NCI-H460 (cell line): Measurements from ENCODE around the gene ROR2. TPM values are rescaled to one million over a fixed set of nuclear protein-coding genes. Genes with fewer than 3 reads are reported as not detected.
"Not testable (repeated sequence)": the region's sequence is repeated elsewhere in the genome, so short reads cannot be mapped to it uniquely, and the experiment has no call there.

ENCODE experiments used
- DNase-seq: peaks from one replicate; pipeline ENCODE4 v3.0.0-alpha.2; 2016; ENCODE audit warnings: low read depth; ENCODE audit errors: extremely low read depth
- total RNA-seq: library from RNA; depleted of rRNA; stranded (reverse); fragments of >200 nt; shearing (Covaris generic); gene quantifications from 2 replicates; pipeline ENCODE4 v1.2.3, GENCODE V29; 2014

Gene ROR2
- total RNA-seq, 1 experiment from 2014 or later, result 0.10 TPM

DNA sequence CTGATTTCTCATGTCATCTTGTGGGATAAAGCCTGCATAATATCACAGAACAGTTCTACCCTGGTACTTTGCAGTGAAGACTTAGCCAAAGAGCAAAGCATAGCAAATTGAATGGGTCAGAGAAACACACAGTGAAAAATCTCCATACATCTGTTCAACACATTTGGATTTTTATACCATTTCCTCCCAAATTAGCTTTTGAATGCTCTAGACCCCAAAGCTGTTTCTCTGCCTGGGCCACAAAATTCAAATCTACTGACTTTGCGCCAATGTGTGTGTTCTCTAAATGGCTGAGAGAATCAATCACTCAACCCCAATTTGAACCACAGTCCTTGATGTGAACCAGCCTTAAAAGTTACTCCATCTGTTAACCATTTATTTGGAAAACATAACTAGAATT, 289.5 kb downstream of the ROR2 start:
- DNase-seq, result no peak

DNA sequence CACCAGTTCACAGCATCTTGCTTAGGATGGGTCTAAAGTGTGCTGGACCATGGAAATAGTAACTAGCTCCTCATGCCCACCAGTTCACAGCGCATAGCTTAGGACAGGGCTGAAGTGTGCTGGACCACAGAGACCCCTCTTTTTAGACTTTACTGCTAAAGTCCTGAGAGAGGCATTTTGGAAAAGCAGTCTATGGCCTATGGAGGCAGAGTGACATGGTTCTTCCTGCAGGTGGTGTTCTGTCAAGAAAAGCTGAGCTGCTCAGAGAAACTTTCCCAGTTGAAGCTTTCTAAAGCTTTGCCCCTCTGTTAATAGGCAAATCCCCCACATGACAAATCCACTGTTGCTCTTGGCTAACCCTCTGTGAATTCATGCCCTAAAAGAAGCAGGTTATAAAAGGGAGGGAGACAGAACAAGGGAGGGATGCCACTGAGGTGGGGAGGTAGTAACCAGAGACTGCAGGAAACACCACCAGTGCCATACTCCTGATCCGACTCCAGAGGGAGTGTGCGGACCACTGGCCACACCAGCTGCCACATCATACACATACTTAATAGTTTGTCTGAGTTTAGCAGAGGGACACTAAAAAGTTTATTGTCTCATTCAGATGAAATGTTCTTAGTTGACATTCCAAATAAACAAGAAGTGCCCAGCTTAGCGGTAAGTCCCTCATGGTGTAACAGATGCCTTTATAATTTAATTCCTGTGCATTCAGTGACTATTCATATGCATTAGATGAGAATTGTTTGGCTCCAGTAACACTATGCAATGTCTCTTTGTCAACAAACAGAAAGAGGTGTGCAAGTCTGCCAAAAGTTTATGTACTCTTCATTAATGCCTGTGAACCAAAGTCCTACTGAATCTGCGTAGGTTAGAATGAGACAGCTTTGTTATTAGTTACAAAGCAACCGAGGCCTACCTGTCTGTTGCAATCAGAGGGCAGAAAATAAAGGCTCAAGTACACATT, 290.2 kb downstream of the ROR2 start:
- DNase-seq, result peak; percentile 30

DNA sequence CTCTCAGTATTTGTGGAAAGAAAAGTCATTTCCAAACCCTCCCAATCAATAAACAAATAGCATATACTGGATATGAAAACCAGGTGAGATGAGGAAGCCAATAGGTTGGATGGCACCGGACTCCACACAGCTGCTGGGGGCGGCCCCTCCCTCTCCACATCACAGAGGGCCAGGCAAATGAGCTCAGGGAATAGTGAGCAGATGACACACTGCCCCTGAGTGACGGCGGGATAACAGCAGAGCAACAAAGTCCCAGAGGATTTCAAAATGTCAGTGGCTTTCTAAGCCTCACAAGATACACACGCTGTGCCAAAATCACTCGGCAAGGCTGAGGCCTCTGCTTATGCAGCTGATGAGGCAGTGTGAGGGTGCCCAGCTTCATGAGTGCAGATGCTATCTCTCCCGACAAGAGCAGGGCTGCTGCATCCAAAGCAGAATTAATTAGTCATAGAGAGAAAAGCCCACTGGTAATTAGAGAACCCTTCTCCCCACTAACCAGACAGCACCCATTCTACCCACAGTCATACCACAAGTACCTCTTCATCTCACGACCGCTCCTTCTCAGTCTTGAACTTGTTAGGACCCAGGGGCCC, 291.4 kb downstream of the ROR2 start:
- DNase-seq, result no peak

DNA sequence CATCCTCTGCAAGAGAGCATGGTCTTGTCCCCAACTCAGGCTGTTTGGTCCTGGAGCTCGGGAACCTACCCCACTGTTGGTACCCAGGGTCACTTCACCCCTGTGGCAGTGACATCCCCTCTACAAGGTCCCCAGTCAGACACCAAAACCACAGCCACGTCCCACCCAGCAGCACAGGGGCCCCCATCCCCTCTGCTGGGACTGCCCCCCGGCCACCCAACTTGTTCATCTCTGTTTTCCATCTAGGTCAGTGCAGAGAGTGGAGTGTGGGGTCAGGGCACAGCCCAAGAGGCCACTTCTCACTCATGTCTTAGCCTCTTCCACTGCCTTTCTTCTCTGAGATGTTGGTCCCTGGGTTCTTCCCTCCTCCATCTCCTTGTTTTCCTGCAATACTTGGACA, 292.5 kb downstream of the ROR2 start:
- DNase-seq, result no peak

DNA sequence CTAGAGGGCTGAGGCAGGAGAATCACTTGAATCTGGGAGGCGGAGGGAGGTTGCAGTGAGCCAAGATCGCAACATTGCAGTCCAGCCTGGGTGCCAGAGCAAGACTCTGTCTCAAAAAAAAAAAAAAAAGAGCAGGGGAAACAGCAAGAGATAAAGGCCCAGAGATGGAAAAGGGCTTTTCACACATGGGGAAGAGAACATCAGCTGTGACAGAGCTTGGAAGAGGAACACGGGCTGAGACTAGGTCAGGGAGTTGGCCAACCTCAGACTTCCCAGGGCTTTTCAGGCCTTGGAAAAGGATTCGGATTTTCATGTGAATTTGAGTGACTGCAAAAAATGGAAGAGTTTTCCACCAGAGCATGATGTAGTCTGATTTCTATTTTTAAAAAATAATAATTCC, 294.4 kb downstream of the ROR2 start:
- no peak for DNase-seq

DNA sequence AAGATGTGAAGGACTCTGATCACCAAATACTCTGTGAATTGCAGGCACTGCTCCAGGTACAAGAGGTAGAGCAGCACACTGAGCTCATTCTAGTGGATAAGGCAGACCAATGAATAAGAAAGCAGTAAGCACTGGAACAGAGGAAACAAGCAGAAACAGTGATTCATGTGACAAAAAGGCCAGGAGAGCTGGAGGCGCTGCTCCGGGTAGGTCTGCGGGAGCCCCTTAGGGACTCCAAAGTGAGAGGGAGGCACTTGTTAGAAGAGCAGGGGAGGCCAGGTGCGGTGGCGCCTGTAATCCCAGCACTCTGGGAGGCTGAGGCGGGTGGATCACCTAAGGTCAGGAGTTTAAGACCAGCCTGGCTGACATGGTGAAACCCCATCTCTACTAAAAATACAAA, 294.8 kb downstream of the ROR2 start:
- no peak for DNase-seq

DNA sequence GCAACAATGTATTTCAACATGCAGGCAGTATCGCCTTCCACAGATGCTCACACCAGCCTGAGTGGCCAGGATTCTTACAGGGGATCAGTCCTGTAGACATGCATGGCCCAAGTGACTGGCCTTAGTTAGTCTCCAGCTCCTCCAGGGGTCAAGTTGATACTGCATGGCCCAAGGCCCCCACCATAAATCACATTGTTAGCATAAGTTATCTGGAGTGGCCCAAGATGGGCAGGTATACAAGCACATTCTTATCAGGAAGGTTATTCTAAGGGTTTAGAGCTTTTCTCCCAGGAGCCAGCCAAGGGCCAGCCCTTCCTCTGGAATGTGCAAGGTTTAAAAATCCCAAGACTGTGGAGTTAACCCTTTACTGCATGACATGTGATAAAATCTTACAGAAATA, 295.5 kb downstream of the ROR2 start:
- DNase-seq, result no peak

DNA sequence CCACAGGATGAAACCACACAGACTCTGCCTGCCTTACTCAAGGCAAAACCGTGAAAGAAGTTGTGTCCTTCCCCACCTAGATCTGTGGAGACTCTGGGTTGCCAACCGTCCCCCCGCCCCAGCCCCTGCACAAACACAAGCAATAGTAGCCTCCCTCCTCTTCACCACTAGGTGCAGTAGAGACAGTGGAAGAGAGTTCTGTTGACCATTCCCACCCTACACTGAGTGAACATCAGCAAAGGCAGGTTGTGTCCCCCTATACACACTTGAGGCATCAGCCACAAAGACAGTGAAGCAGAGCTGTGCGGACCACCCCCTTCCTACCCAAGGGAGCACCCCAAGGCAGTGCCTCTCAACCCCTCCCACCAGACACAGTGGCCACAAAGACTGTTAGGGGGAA, 302.7 kb downstream of the ROR2 start:
- no peak for DNase-seq

DNA sequence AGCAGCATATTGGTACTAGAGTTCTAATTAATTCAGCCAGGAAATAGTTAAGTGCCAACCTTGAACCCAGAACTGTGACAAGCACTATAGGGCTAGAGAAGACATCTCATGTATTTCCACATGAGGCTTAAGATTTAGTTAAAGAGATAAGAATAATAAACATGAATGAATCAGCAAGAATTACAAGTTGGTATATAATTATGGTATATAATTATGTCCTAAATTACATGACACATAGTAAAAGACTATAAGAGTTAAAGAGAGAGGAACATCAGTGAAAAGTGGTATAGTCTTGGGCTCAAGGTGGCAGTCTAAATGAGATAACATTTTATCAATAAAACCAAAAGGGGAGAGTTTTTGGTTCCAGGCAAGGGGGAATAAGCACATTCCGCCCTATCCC, 303.3 kb downstream of the ROR2 start:
- no peak for DNase-seq

DNA sequence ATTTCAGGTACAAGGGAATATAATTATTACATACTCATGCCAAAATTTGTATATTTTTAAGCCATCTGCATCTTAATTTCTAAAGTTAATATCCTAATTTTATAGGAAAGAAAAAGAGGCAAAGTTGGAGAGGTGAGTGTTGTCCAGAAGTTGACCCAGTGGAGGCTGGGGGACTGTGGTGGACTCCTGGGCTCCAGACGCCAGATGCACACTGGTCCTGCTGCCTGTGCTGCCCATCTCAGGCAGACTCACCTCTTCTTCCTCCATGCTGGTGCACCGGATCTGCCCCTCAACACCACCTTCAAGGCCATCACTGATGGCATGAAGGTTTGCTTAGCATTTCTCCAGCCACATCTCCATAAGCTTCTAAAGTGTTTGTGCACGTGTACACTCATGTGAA, 305.6 kb downstream of the ROR2 start:
- no peak for DNase-seq

DNA sequence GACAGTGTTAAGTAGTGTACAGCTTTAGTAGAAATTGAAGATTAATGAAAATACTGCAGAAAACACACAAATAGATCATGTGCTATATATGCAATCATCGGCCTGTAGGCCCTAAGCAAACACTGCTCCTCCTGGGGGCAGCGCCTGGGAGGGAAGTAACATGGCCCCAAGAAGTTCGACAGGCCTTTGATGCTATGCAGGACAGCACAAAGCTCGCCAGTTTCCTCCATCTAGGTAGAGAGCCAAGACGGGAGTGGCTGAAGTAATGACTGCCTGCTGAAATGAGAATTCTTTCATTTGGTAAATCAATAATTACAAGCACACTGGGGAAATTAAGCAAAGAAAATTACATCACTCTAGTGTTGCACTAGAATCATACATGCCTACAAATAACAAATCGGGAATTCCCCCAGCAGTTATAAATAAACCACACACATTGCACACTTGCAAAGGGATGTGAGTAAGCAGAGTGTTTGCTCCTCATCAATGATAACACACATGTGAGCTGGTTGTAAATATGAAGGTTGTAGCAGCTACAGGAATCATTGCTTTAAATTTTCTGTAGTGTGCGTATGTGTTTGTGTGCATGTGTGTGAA, 306.4 kb downstream of the ROR2 start:
- no peak for DNase-seq

DNA sequence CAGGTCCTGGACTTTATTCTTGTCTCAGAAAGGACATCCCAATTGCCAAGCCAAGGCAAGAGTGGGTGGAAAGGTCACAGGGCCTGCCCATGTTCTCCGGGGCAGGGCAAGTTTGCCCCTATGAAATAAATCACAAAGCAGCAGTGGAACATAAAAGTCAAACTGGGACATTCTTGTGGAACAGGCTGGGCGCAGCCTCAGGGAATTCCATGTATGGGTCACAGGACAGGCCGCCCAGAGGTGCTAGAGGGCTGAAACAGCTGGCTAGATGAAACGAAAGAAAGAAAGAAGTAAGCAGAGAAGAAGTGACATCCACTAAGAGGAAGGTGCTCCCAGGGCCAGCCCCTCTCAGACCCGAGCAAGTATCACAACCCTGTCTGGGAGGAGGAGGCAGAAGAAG, 307.3 kb downstream of the ROR2 start:
- DNase-seq, result no peak

DNA sequence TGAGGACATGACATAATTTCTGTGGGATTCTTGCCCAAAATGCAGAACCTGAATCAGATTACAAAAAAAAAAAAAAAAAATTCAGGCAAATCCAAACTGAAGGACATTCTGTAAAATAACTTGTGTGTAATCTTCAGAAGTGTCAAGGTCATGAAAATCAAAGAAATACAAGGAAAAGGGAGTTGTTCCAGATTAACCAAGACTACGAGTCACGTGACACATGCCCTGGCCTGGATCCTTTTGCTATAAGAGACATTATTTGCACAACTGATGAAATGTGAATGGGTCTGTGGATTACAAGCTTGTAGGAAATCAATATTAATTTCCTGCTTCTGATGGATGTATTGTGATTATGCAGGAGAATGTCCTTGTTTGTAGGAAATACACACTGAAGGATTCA, 309.6 kb downstream of the ROR2 start:
- no peak for DNase-seq

DNA sequence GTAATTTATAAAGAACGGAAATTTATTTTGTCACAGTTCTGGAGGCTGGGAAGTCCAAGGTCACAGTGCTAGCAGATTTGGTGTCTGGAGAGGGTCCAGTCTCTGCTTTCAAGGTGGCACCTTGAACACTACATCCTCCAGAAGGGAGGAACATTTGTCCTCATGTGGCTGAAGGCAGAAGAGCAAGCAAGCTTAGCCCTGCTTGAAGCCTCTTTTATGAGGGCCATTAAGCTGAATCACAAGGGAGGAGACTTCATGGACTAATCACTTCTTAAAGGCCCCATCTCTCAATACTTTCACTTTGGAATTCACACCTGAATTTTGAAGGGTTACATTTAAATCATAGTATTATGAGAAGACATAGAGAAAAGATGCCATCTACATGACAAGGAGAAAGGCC, 311.0 kb downstream of the ROR2 start:
- DNase-seq, result no peak

DNA sequence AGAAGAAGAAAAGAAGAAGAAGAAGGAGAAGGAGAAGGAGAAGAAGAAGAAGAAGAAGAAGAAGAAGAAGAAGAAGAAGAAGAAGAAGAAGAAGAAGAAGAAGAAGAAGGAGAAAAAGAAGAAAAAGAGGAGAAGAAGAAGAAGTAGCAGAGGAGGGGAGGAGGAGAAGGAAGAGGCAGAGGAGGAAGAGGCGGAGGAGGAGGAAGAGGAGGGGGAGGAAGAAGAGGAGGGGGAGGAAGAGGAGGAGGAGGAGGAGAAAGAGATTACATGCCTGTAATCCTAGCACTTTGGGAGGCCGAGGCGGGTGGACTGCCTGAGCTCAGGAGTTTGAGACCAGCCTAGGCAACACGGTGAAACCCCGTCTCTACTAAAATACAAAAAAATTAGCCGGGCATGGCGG, 315.2 kb downstream of the ROR2 start:
- not testable (repeated sequence) for DNase-seq

DNA sequence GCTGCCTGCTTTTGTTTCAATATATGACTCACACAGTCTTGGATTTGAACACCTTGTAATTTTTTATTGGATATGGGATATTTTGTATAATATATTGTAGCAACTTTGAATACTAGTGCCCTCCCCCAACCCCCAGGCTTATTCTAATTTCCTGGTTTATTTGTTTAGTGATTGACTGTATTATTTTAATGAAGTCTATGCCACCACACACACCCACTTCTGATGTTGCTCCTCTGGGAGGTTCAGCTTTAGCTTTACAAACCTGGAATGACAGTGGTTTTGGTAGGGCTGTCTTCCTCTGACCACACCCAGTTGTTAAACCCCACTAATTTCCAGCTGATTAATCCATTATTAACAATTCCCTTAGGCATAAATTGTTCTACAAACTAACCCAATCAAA, 320.3 kb downstream of the ROR2 start:
- no peak for DNase-seq

DNA sequence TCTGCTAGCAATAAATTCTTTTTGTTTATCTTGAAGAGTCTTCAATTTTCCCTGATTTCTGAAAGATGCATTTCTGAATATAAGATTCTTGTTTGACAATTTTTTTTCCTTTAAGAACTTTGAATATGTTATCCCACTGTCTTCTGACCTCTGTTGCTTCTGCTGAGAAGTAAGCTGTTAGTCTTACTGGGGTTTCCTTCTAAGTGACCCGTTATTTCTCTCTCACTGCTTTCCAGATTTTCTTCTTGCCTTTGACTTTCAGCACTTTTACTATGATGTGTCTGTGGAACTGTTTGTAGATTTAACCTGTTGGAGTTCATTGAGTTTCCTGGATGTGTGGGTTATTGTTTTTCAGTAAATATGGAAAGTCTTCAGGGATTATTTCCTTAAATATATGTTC, 321.1 kb downstream of the ROR2 start:
- DNase-seq, result no peak

DNA sequence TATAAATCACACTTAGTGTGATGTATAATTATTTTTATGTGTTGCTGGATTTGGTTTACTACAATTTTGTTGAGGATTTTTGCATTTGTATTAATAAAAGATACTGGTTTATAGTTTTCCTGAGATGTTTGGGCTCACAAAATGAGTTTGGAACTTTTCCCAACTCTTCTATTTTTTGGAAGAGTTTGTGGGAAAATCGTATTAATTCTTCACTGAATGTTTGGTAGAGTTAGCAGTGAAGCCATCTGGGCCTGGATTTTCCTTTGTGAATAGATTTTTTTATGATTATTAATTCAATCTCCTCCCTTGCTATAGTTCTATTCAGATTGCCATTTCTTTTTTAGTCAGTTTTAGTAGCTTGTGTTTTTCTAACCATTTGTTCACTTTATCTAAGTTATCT, 324.7 kb downstream of the ROR2 start:
- DNase-seq, result no peak

DNA sequence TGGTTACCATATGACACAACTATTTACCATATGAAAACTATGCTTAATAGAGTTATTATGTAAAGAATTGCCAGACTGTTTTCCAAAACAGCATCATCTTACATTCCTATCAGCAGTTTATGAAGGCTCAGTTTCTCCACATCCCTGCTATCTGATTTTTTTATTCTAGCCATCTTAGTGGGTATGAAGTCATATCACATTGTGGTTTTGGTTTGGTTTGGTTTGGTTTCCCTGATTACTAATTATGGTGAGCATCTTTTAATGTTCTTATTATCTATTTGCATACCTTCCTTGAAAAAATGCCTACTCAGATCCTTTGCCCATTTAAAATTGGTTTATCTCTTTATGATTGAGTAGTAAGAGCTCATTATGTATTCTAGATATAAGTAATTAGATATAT, 327.0 kb downstream of the ROR2 start:
- DNase-seq, result no peak

DNA sequence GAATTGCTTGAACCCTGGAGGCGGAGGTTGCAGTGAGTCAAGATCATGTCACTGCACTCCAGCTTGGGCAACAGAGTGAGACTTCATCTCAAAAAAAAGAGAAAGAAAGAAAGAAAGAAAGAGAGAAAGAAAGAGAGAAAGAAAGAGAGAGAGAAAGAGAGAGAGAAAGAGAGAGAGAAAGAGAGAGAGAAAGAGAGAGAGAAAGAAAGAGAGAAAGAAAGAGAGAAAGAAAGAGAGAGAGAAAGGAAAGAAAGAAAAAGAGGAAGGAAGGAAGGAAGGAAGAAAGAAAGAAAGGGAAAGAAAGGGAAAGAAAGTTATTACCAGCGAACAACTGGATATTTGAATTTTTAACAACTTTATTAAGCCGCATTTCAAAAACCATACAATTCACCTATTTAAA, 327.9 kb downstream of the ROR2 start:
- DNase-seq, result not testable (repeated sequence)

DNA sequence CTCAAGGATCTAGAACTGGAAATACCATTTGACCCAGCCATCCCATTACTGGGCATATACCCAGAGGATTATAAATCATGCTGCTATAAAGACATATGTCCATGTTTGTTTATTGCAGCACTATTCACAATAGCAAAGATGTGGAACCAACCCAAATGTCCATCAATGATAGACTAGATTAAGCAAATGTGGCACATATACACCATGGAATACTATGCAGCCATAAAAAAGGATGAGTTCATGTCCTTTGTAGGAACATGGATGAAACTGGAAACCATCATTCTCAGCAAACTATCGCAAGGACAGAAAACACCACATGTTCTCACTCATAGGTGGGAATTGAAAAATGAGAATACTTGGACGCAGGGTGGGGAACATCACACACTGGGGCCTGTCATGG, 336.0 kb downstream of the ROR2 start:
- DNase-seq, result not testable (repeated sequence)

DNA sequence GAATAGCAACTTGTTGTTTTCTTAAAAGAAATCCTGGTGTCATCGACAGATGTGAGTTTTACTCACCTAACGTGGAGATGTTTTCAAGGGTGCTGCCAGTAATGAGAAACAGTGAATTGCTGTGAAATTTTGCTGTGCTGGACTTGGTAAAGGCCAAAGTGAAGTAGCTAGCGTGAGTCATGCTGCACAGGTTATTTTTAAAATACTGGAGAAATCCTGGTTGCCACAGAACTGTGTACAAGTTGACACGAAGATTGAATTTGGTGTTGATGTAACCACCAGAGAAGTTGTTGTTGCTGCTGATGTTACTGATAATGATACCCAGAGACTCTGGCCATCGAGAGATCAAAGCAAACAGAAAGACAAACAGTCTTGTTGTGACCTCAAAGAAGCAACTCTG, 338.4 kb downstream of the ROR2 start:
- DNase-seq, result no peak
